Fibroblast of lung (primary cell): Measurements from ENCODE around the gene ABCA2. TPM values are rescaled to one million over a fixed set of nuclear protein-coding genes. Genes with fewer than 3 reads are reported as not detected.

Experiments
- DNase-seq, 2 donors: peaks; one replicate each; pipeline versions ENCODE4 v3.0.0 to v3.0.0-alpha.2; 2010; ENCODE audit warnings: low read depth in 2 of 2
- H2AFZ ChIP-seq: 2 replicates; pipeline ENCODE4 v1.5.1; 2012; ENCODE audit warnings: low read length, control low read depth, inconsistent platforms
- H3K27ac ChIP-seq: 2 replicates; pipeline ENCODE4 v1.5.1; 2011; ENCODE audit warnings: low read length, control low read depth; ENCODE audit not compliant: insufficient read depth
- H3K27me3 ChIP-seq: 2 replicates; pipeline ENCODE4 v1.5.1; 2011; ENCODE audit warnings: mild to moderate bottlenecking, low read length; ENCODE audit not compliant: control insufficient read depth, insufficient read depth
- H3K36me3 ChIP-seq: 2 replicates; pipeline ENCODE4 v1.5.1; 2011; ENCODE audit warnings: low read length; ENCODE audit not compliant: control insufficient read depth, insufficient read depth
- H3K4me1 ChIP-seq: 2 replicates; pipeline ENCODE4 v1.5.1; 2011; ENCODE audit warnings: low read length; ENCODE audit not compliant: control insufficient read depth, insufficient read depth; ENCODE audit errors: extremely low read depth
- H3K4me2 ChIP-seq: 2 replicates; pipeline ENCODE4 v1.5.1; 2011; ENCODE audit warnings: low read length, control low read depth; ENCODE audit not compliant: insufficient read depth; ENCODE audit errors: extremely low read depth
- H3K4me3 ChIP-seq, 4 experiments: fragments of 200-600 bp in 1 of 4; sonication (generic) in 1 of 4; replicated peaks in 1 of 4; 2 replicates each; pipeline ENCODE4 v1.5.1; 2011 to 2016; ENCODE audit warnings: low read length in 4 of 4, low read depth in 3 of 4, mild to moderate bottlenecking in 3 of 4, control low read depth in 2 of 4, inconsistent platforms in 1 of 4, mixed read lengths in 1 of 4; ENCODE audit not compliant: insufficient read depth in 1 of 4; ENCODE audit errors: control extremely low read depth in 1 of 4
- H3K79me2 ChIP-seq: 2 replicates; pipeline ENCODE4 v1.5.1; 2012; ENCODE audit warnings: mild to moderate bottlenecking, low read length, inconsistent platforms; ENCODE audit not compliant: control insufficient read depth, insufficient read depth
- H3K9ac ChIP-seq: 2 replicates; pipeline ENCODE4 v1.5.1; 2011; ENCODE audit warnings: mild to moderate bottlenecking, low read length, control low read depth; ENCODE audit not compliant: insufficient read depth
- H3K9me3 ChIP-seq: 2 replicates; pipeline ENCODE4 v1.5.1; 2012; ENCODE audit warnings: low read depth, low read length; ENCODE audit not compliant: control insufficient read depth, insufficient read depth
- H4K20me1 ChIP-seq: 2 replicates; pipeline ENCODE4 v1.5.1; 2011; ENCODE audit warnings: low read length; ENCODE audit not compliant: control insufficient read depth, insufficient read depth; ENCODE audit errors: extremely low read depth
- CTCF ChIP-seq, 2 donors: IDR thresholded peaks in 1 of 2; conservative IDR thresholded peaks in 1 of 2; 1 replicate in 1 of 2; 2 replicates in 1 of 2; pipeline ENCODE4 v1.5.1; 2011 to 2012; ENCODE audit warnings: low read length in 2 of 2, control low read depth in 1 of 2, inconsistent platforms in 1 of 2, low read depth in 1 of 2, mild to moderate bottlenecking in 1 of 2
- EZH2 ChIP-seq: IDR thresholded peaks from 2 replicates; pipeline ENCODE4 v1.5.1; 2012; ENCODE audit warnings: low read length, control low read depth, mild to moderate bottlenecking; ENCODE audit errors: missing control alignments
- polyA plus RNA-seq, 2 donors: library from polyadenylated mRNA; depleted of rRNA in 1 of 2; stranded (reverse) in 1 of 2; unstranded in 1 of 2; fragments of >200 nt; gene quantifications; 2 replicates each; pipeline ENCODE4 v1.2.1, GENCODE V29; 2011 to 2012; ENCODE audit warnings: missing spikeins in 1 of 2
- total RNA-seq: library from RNA; depleted of rRNA; stranded (reverse); fragments of >200 nt; gene quantifications from 2 replicates; pipeline ENCODE4 v1.2.1, GENCODE V29; 2014

ABCA2 gene
- total and polyA plus RNA-seq, 2 donors (not counting 1 experiment from before 2014, with no cell fraction given) = 8.5 to 21.8 TPM

GRCh38 chr9:136963341-136963740 lies 64.7 kb downstream of the ABCA2 start:
- Histone ChIP-seq H2AFZ (no peak overlapping the region), H3K36me3 (no peaks in the 10 kb centered on the region), H3K9ac (no peak overlapping the region), H3K27ac (no peak overlapping the region), H4K20me1 (no peaks in the 10 kb centered on the region), H3K27me3 (peaks cover 4% of the 10 kb centered on the region), H3K4me3 (no peak overlapping the region), H3K4me2 (no peak overlapping the region), H3K9me3 (no peaks in the 10 kb centered on the region), H3K79me2 (no peaks in the 10 kb centered on the region), H3K4me1 (no peaks in the 10 kb centered on the region)
- TF ChIP-seq CTCF (conservative IDR thresholded peaks at IDR 0.05 in 1 of 2, IDR thresholded peaks at IDR 0.05 in 1 of 2; ENCODE audit: low read depth in 1 of 2, low read length in 2 of 2) = no peak
- TF ChIP-seq EZH2 = no peak
- no peak for DNase-seq

GRCh38 chr9:136962701-136963248 lies 65.3 kb downstream of the ABCA2 start:
- H3K79me2 ChIP-seq = no peaks in the 10 kb centered on the region
- no peak overlapping the region for H3K4me2 ChIP-seq
- no peak overlapping the region for H3K27ac ChIP-seq
- no peak overlapping the region for H3K4me3 ChIP-seq
- peaks cover 4% of the 10 kb centered on the region for H3K27me3 ChIP-seq
- H2AFZ ChIP-seq = no peak overlapping the region
- DNase-seq = no peak
- H4K20me1 ChIP-seq = no peaks in the 10 kb centered on the region
- TF ChIP-seq EZH2 (no peak), CTCF (conservative IDR thresholded peaks at IDR 0.05 in 1 of 2, IDR thresholded peaks at IDR 0.05 in 1 of 2; ENCODE audit: low read depth in 1 of 2, low read length in 2 of 2) (no peak)
- H3K4me1 ChIP-seq = no peaks in the 10 kb centered on the region
- H3K9ac ChIP-seq = no peak overlapping the region
- H3K36me3 ChIP-seq = no peaks in the 10 kb centered on the region
- no peaks in the 10 kb centered on the region for H3K9me3 ChIP-seq

GRCh38 chr9:136962163-136962562 lies 65.9 kb downstream of the ABCA2 start:
- Histone ChIP-seq H3K4me3 (no peak overlapping the region), H3K4me2 (no peak overlapping the region), H3K36me3 (no peaks in the 10 kb centered on the region), H4K20me1 (no peaks in the 10 kb centered on the region), H3K9ac (no peak overlapping the region), H3K9me3 (no peaks in the 10 kb centered on the region), H3K27me3 (peaks cover 4% of the 10 kb centered on the region), H3K27ac (no peak overlapping the region), H2AFZ (no peak overlapping the region), H3K79me2 (no peaks in the 10 kb centered on the region), H3K4me1 (no peaks in the 10 kb centered on the region)
- TF ChIP-seq EZH2 (no peak), CTCF (conservative IDR thresholded peaks at IDR 0.05 in 1 of 2, IDR thresholded peaks at IDR 0.05 in 1 of 2; ENCODE audit: low read depth in 1 of 2, low read length in 2 of 2) (no peak)
- DNase-seq = no peak
